PC-9 (cell line): Measurements from ENCODE around the gene DNMT3A.

Experiments
- EZH2 ChIP-seq: fragments of 200-600 bp; sonication (generic); IDR thresholded peaks from 2 replicates; pipeline ENCODE4 v1.8.0; 2017; ENCODE audit warnings: antibody characterized with exemption, low read depth
- TF ChIP-seq, protein P1 (sequence below): fragments of 200-600 bp; sonication (generic); conservative IDR thresholded peaks from 2 replicates; pipeline ENCODE4 v1.6.1; 2017; ENCODE audit warnings: mixed run types, antibody characterized with exemption, mild to moderate bottlenecking, moderate library complexity

DNA sequence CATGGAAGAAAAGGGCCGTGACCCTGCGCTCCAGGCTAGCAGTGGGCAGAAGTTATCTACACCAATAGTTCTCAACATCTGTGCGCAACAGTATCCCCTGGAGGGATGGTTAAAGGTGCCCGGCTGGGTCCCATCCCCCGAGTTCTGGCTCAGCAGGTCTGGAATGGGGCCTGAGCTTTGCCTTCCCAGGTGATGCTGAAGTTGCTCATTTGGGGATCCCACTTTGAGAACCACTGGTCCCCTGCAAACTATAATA, 31.1 kb downstream of the DNMT3A start:
- TF ChIP-seq EZH2 = no peak
- TF ChIP-seq, protein P1, sequence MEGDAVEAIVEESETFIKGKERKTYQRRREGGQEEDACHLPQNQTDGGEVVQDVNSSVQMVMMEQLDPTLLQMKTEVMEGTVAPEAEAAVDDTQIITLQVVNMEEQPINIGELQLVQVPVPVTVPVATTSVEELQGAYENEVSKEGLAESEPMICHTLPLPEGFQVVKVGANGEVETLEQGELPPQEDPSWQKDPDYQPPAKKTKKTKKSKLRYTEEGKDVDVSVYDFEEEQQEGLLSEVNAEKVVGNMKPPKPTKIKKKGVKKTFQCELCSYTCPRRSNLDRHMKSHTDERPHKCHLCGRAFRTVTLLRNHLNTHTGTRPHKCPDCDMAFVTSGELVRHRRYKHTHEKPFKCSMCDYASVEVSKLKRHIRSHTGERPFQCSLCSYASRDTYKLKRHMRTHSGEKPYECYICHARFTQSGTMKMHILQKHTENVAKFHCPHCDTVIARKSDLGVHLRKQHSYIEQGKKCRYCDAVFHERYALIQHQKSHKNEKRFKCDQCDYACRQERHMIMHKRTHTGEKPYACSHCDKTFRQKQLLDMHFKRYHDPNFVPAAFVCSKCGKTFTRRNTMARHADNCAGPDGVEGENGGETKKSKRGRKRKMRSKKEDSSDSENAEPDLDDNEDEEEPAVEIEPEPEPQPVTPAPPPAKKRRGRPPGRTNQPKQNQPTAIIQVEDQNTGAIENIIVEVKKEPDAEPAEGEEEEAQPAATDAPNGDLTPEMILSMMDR = no peak
